Sigmoid colon (tissue), 3 donors: ENCODE data around the gene CFAP141.
A peak's percentile ranks its signal among the peaks of the same experiment; 100 is the strongest.

Source experiments
- CTCF ChIP-seq, 4 experiments: fragments of 450-650 bp in 3 of 4; fragments of 200-600 bp in 1 of 4; IDR thresholded peaks; one replicate each; pipeline ENCODE4 v1.5.1; 2016 to 2019; ENCODE audit warnings: antibody characterized with exemption in 4 of 4, mild to moderate bottlenecking in 3 of 4, moderate library complexity in 2 of 4
- POLR2A ChIP-seq, 2 donors: fragments of 450-650 bp; IDR thresholded peaks; one replicate each; pipeline ENCODE4 v1.6.1; 2016; ENCODE audit warnings: antibody characterized with exemption in 2 of 2, mild to moderate bottlenecking in 2 of 2, moderate library complexity in 2 of 2

GRCh38 chr1:154220071-154220969 is 14.2 kb upstream of the CFAP141 start, which contains the start of gene UBAP2L:
- TF ChIP-seq CTCF (IDR thresholded peaks at IDR 0.05) (no peak), POLR2A (IDR thresholded peaks at IDR 0.05) (peak; percentile 50 to 71)
